ENCODE data around the gene PDE4D. TPM values are rescaled to one million over a fixed set of nuclear protein-coding genes. Genes with fewer than 3 reads are reported as not detected.

Gene PDE4D
- total RNA-seq, 1 experiment from 2014 or later: 2.1 TPM

DNA sequence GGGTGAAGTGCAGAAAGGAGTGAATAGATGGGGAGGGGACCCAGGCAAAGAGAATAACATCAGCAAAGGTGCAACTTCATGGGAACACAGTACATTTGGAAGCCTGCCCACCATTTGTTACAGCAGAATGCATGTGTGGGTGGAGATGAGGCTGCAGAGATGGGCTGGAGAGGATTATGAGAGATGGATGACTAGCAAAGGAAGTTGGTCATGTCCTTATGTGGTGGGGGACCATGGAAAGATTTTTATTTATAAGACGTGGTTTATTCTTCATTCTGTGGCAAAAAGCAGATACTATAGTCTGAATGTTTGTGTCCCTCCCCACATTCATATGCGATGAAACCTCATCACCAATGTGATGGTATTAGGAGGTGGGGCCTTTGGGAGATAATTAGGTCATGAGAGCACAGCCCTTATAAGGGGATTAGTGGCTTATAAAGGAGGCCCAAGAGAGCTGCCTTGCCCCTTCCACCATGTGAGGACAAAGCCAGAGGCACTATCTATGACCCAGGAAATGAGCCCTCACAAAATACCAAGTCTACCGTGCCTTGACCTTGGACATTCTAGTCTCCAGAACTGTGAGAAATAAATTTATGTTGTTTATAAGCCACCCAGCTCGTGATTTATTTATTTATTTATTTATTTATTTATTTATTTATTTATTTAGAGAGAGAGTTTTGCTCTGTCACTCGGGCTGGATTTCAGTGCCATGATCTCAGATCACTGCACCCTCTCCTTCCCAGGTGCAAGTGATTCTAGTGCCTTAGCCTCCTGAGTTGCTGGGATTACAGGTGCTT lies 827.0 kb downstream of the PDE4D start:
- H2BK5ac ChIP-seq (ENCODE audit: insufficient read length, low read length): no peak overlapping the region
- no peak for DNase-seq

More for the DNA sequence above, 827.0 kb downstream of the PDE4D start:
- H3K9me3 Mint-ChIP-seq: no peaks in the 10 kb centered on the region
- Histone ChIP-seq H4K91ac (ENCODE audit: insufficient read length, low read depth, low read length) (no peak overlapping the region), H4K8ac (replicated peaks; ENCODE audit: insufficient read length, low read depth, low read length) (no peak overlapping the region), H3K14ac (ENCODE audit: insufficient read depth, low read length) (no peak overlapping the region), H2BK20ac (ENCODE audit: low read depth, low read length, poor library complexity, severe bottlenecking) (no peak overlapping the region), H3K27ac (ENCODE audit: insufficient read length, low read depth, low read length) (no peak overlapping the region), H3K18ac (ENCODE audit: insufficient read length, low read depth, low read length) (no peak overlapping the region), H3K79me1 (ENCODE audit: insufficient read depth, low read depth, low read length, poor library complexity, severe bottlenecking) (no peaks in the 10 kb centered on the region), H2AFZ (ENCODE audit: low read length) (no peak overlapping the region), H3K9ac (ENCODE audit: extremely low read depth, insufficient read length, low read length) (no peak overlapping the region), H3K23ac (ENCODE audit: insufficient read length, low read depth, low read length) (no peak overlapping the region), H2BK120ac (ENCODE audit: low read depth, low read length, poor library complexity, severe bottlenecking) (no peak overlapping the region), H3K4me2 (ENCODE audit: insufficient read depth, insufficient read length, low read length) (no peak overlapping the region), H3K27me3 (ENCODE audit: insufficient read depth, low read length) (no peaks in the 10 kb centered on the region), H3K4me1 (ENCODE audit: insufficient read depth, low read length) (no peaks in the 10 kb centered on the region), H4K20me1 (ENCODE audit: control insufficient read depth, insufficient read depth, insufficient read length) (no peaks in the 10 kb centered on the region), H3K56ac (ENCODE audit: insufficient read length, low read depth, low read length) (no peak overlapping the region), H3K4ac (ENCODE audit: low read depth, low read length) (no peak overlapping the region), H3K9me3 (ENCODE audit: control insufficient read depth, low read depth, low read length) (no peaks in the 10 kb centered on the region), H3K79me2 (ENCODE audit: insufficient read depth, low read length) (no peaks in the 10 kb centered on the region), H2BK15ac (ENCODE audit: low read depth, low read length) (no peak overlapping the region), H3T11ph (ENCODE audit: low read length) (no peak overlapping the region), H2AK5ac (ENCODE audit: insufficient read length, low read length) (no peak overlapping the region), H4K5ac (ENCODE audit: insufficient read length, low read depth, low read length) (no peak overlapping the region), H2BK12ac (ENCODE audit: insufficient read length, low read depth, low read length) (no peak overlapping the region), H3K23me2 (ENCODE audit: insufficient read length, low read depth, low read length, poor library complexity, severe bottlenecking) (no peaks in the 10 kb centered on the region)
- H3K27ac Mint-ChIP-seq: no peak overlapping the region; a peak in 1 of 7 replicates
- H3K4me3 Mint-ChIP-seq: no peak overlapping the region
- no peaks in the 10 kb centered on the region; the same call in none of the 2 replicates for H3K27me3 Mint-ChIP-seq (ENCODE audit: low read depth)
- TF ChIP-seq, protein P1, sequence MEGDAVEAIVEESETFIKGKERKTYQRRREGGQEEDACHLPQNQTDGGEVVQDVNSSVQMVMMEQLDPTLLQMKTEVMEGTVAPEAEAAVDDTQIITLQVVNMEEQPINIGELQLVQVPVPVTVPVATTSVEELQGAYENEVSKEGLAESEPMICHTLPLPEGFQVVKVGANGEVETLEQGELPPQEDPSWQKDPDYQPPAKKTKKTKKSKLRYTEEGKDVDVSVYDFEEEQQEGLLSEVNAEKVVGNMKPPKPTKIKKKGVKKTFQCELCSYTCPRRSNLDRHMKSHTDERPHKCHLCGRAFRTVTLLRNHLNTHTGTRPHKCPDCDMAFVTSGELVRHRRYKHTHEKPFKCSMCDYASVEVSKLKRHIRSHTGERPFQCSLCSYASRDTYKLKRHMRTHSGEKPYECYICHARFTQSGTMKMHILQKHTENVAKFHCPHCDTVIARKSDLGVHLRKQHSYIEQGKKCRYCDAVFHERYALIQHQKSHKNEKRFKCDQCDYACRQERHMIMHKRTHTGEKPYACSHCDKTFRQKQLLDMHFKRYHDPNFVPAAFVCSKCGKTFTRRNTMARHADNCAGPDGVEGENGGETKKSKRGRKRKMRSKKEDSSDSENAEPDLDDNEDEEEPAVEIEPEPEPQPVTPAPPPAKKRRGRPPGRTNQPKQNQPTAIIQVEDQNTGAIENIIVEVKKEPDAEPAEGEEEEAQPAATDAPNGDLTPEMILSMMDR (conservative IDR thresholded peaks at IDR 0.05): no peak
- no CpG with 5 or more reads among the region's 5 CpGs for WGBS (ENCODE audit: extremely low coverage, insufficient read length, low lambda C conversion rate)
- H3K4me1 Mint-ChIP-seq: peaks cover 4 to 5% of the 10 kb centered on the region in 2 experiments; a peak in 3 of 4 replicates
- H3K36me3 Mint-ChIP-seq (ENCODE audit: insufficient read depth in 1 of 3, low read depth in 3 of 3): no peaks in the 10 kb centered on the region
